SK-N-DZ (cell line): ENCODE data around the gene GPD1L. TPM values are rescaled to one million over a fixed set of nuclear protein-coding genes. Genes with fewer than 3 reads are reported as not detected.
"Not testable (repeated sequence)": the region's sequence is repeated elsewhere in the genome, so short reads cannot be mapped to it uniquely, and the experiment has no call there.

Experiments
- DNase-seq: peaks from one replicate; pipeline ENCODE4 v3.0.0-alpha.2; 2015; ENCODE audit warnings: low spot score
- polyA plus RNA-seq, 2 experiments: library from polyadenylated mRNA; depleted of rRNA; stranded (reverse); fragments of >200 nt; gene quantifications; 2 replicates each; pipeline ENCODE4 v1.2.3, GENCODE V29; 2014

The GPD1L gene
- polyA plus RNA-seq (2014; cell fraction: cytosol; rRNA removed) = 11.5 and 16.0 TPM in 2 replicates
- polyA plus RNA-seq (2014; cell fraction: nucleus; rRNA removed) = 7.6 and 8.4 TPM in 2 replicates

GRCh38 chr3:32106132-32106928 lies at the start of gene GPD1L:
GPD1L (plus strand) TSS chr3:32106620; CDS start chr3:32106712, 92 bp downstream.
- peak; percentile 96 for DNase-seq

- not testable (repeated sequence) for DNase-seq
Observed at GRCh38 chr3:32058465-32058864, 48.0 kb upstream of the GPD1L start.

- DNase-seq = no peak
Observed at GRCh38 chr3:32062950-32063582, 43.4 kb upstream of the GPD1L start.

GRCh38 chr3:32066686-32067085 lies 39.7 kb upstream of the GPD1L start:
- DNase-seq = no peak

GRCh38 chr3:32074194-32074593 lies 32.2 kb upstream of the GPD1L start:
- not testable (repeated sequence) for DNase-seq

GRCh38 chr3:32076566-32076965 lies 29.9 kb upstream of the GPD1L start:
- DNase-seq = no peak

GRCh38 chr3:32077260-32078084 lies 28.9 kb upstream of the GPD1L start:
- no peak for DNase-seq

GRCh38 chr3:32078085-32078634 lies 28.3 kb upstream of the GPD1L start:
- no peak for DNase-seq

- DNase-seq = no peak
Observed at GRCh38 chr3:32078864-32079263, 27.6 kb upstream of the GPD1L start.

- no peak for DNase-seq
Observed at GRCh38 chr3:32082721-32083120, 23.7 kb upstream of the GPD1L start.

- DNase-seq = no peak
Observed at GRCh38 chr3:32083702-32084270, 22.6 kb upstream of the GPD1L start.

- no peak for DNase-seq
Observed at GRCh38 chr3:32084870-32085269, 21.6 kb upstream of the GPD1L start.

GRCh38 chr3:32086464-32086863 lies 20.0 kb upstream of the GPD1L start:
- no peak for DNase-seq

GRCh38 chr3:32089476-32089875 lies 16.9 kb upstream of the GPD1L start:
- no peak for DNase-seq

- DNase-seq = no peak
Observed at GRCh38 chr3:32093204-32093603, 13.2 kb upstream of the GPD1L start.

GRCh38 chr3:32095431-32095830 lies 11.0 kb upstream of the GPD1L start:
- DNase-seq = no peak

GRCh38 chr3:32097768-32098167 lies 8.7 kb upstream of the GPD1L start:
- DNase-seq = no peak

- DNase-seq = no peak
Observed at GRCh38 chr3:32098528-32098927, 7.9 kb upstream of the GPD1L start.

- no peak for DNase-seq
Observed at GRCh38 chr3:32100465-32100864, 6.0 kb upstream of the GPD1L start.

- no peak for DNase-seq
Observed at GRCh38 chr3:32102289-32102688, 4.1 kb upstream of the GPD1L start.

GRCh38 chr3:32104492-32104891 lies 1.9 kb upstream of the GPD1L start:
- DNase-seq = no peak
